ENCODE measurements around the gene FAM107B.

FAM107B gene

GRCh38 chr10:14779001-14779651 lies 4.4 kb upstream of the FAM107B start:
- no peak for DNase-seq (ENCODE audit: low read depth in 1 of 2, low spot score in 1 of 2)

GRCh38 chr10:14776546-14776945 lies 1.8 kb upstream of the FAM107B start:
- no peak for DNase-seq (ENCODE audit: low read depth in 1 of 2, low spot score in 1 of 2)

- DNase-seq (ENCODE audit: low read depth in 1 of 2, low spot score in 1 of 2), result no peak
Measured at GRCh38 chr10:14775656-14776055, 959 bp upstream of the FAM107B start.

- DNase-seq (ENCODE audit: low read depth in 1 of 2, low spot score in 1 of 2), result no peak
Measured at GRCh38 chr10:14774214-14774580, 500 bp downstream of the FAM107B start.

- DNase-seq (ENCODE audit: low read depth in 1 of 2, low spot score in 1 of 2), result no peak
Measured at GRCh38 chr10:14773551-14774213, 1.0 kb downstream of the FAM107B start.

GRCh38 chr10:14772399-14772798 lies 2.3 kb downstream of the FAM107B start:
- no peak for DNase-seq (ENCODE audit: low read depth in 1 of 2, low spot score in 1 of 2)

- no peak for DNase-seq (ENCODE audit: low read depth in 1 of 2, low spot score in 1 of 2)
Measured at GRCh38 chr10:14770927-14771326, 3.8 kb downstream of the FAM107B start.

GRCh38 chr10:14761372-14761771 lies 13.3 kb downstream of the FAM107B start:
- DNase-seq (ENCODE audit: low read depth in 1 of 2, low spot score in 1 of 2), result no peak

- DNase-seq (ENCODE audit: low read depth in 1 of 2, low spot score in 1 of 2), result no peak
Measured at GRCh38 chr10:14758994-14759664, 15.6 kb downstream of the FAM107B start.

- DNase-seq (ENCODE audit: low read depth in 1 of 2, low spot score in 1 of 2), result no peak
Measured at GRCh38 chr10:14758451-14758850, 16.2 kb downstream of the FAM107B start.

- no peak for DNase-seq (ENCODE audit: low read depth in 1 of 2, low spot score in 1 of 2)
Measured at GRCh38 chr10:14757986-14758385, 16.7 kb downstream of the FAM107B start.

GRCh38 chr10:14757394-14757793 lies 17.3 kb downstream of the FAM107B start:
- no peak for DNase-seq (ENCODE audit: low read depth in 1 of 2, low spot score in 1 of 2)

GRCh38 chr10:14753441-14753840 lies 21.3 kb downstream of the FAM107B start:
- no peak for DNase-seq (ENCODE audit: low read depth in 1 of 2, low spot score in 1 of 2)

GRCh38 chr10:14751921-14752320 lies 22.8 kb downstream of the FAM107B start:
- DNase-seq (ENCODE audit: low read depth in 1 of 2, low spot score in 1 of 2), result no peak

GRCh38 chr10:14751014-14751896 lies 23.4 kb downstream of the FAM107B start:
- DNase-seq (ENCODE audit: low read depth in 1 of 2, low spot score in 1 of 2), result no peak

- no peak for DNase-seq (ENCODE audit: low read depth in 1 of 2, low spot score in 1 of 2)
Measured at GRCh38 chr10:14749070-14749809, 25.5 kb downstream of the FAM107B start.

GRCh38 chr10:14748441-14748840 lies 26.3 kb downstream of the FAM107B start:
- no peak for DNase-seq (ENCODE audit: low read depth in 1 of 2, low spot score in 1 of 2)

- DNase-seq (ENCODE audit: low read depth in 1 of 2, low spot score in 1 of 2), result no peak
Measured at GRCh38 chr10:14742815-14743214, 31.9 kb downstream of the FAM107B start.

- no peak for DNase-seq (ENCODE audit: low read depth in 1 of 2, low spot score in 1 of 2)
Measured at GRCh38 chr10:14742382-14742781, 32.3 kb downstream of the FAM107B start.

- no peak for DNase-seq (ENCODE audit: low read depth in 1 of 2, low spot score in 1 of 2)
Measured at GRCh38 chr10:14740684-14741247, 33.9 kb downstream of the FAM107B start.

Data from activated CD4-positive, alpha-beta T cell treated with anti-CD3 and anti-CD28 coated beads, Interleukin-2, amount 50 U/mL, for 24 hours (primary cell).